Measurements from ENCODE around the gene HIGD1A.

DNA sequence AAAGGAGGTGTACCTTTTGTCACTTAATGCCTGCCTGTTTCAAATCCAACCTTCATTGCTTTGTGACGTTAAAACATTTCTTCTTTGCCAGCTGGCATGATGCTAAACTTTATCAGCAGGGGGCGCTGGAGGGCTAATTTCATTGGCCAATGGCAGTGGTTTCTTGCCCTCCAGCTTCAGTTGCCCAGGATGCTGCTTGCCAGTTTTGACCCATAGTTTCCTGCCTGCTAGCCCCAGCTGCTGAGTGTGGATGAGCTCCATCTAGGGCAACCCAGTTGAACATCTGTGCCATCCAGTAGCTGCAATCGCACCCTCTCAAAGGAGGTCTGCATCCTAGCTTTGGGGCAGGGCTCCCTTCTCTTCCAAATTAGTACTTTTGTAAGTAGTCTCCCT, 27.0 kb upstream of the HIGD1A start:
- no peak for TF ChIP-seq CHD1 (IDR thresholded peaks at IDR 0.05; ENCODE audit: low read depth, low read length)
- TF ChIP-seq KDM5A (IDR thresholded peaks at IDR 0.05; ENCODE audit: low read length) = no peak
- TF ChIP-seq, protein P1, sequence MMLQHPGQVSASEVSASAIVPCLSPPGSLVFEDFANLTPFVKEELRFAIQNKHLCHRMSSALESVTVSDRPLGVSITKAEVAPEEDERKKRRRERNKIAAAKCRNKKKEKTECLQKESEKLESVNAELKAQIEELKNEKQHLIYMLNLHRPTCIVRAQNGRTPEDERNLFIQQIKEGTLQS (IDR thresholded peaks at IDR 0.05; ENCODE audit: insufficient read depth, low read depth, low read length) = no peak
- TF ChIP-seq, protein P2, sequence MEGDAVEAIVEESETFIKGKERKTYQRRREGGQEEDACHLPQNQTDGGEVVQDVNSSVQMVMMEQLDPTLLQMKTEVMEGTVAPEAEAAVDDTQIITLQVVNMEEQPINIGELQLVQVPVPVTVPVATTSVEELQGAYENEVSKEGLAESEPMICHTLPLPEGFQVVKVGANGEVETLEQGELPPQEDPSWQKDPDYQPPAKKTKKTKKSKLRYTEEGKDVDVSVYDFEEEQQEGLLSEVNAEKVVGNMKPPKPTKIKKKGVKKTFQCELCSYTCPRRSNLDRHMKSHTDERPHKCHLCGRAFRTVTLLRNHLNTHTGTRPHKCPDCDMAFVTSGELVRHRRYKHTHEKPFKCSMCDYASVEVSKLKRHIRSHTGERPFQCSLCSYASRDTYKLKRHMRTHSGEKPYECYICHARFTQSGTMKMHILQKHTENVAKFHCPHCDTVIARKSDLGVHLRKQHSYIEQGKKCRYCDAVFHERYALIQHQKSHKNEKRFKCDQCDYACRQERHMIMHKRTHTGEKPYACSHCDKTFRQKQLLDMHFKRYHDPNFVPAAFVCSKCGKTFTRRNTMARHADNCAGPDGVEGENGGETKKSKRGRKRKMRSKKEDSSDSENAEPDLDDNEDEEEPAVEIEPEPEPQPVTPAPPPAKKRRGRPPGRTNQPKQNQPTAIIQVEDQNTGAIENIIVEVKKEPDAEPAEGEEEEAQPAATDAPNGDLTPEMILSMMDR (IDR thresholded peaks at IDR 0.05; ENCODE audit: control extremely low read depth in 1 of 3, insufficient read depth in 1 of 3, low read depth in 1 of 3, low read length in 3 of 3) = peak; percentile 57 to 87 (median 86)
- no peak for TF ChIP-seq RFX5 (IDR thresholded peaks at IDR 0.05; ENCODE audit: borderline replicate concordance, low read depth, low read length)
- TF ChIP-seq POLR2AphosphoS5 (IDR thresholded peaks at IDR 0.05; ENCODE audit: low read depth, low read length) = no peak
- TF ChIP-seq SRF (IDR thresholded peaks at IDR 0.05; ENCODE audit: low read depth, low read length) = no peak

Data from H1 (cell line).